Measurements from ENCODE around the gene ZFHX3.

DNA sequence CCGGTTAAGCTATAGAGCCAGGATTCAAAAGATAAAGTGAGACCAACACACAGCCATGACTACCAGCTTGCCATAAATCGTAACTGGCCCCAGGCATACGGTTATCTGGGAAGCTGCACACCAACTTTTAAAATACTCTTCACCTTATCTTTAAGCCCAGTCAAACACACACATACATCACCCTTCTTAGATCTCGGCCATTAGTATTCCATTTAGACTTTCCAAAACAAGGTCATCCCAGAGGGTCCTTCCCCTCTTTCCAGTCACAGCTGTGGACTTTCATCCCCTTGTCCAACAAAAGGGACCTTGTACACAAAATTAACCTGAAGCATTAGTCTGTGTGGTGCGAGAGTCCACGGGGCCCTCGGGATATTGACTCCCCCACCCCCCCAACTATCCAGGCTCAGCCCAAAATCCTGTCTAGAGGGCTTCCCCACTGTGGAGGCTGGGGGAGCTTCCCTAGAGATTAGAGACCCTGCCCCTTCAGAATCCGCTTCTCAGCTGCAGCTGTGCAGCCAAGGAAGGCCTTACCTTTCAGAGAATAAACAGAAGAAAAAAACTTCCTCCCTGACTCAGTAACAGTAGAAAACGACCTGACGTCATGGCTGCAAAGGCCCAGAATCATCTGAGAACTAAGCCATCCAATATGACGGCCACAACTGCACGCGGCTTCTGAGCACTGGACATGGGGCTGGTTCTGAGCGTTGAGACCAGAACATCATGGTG is 9.9 kb downstream of the ZFHX3 start:
- no peak for TF ChIP-seq RUNX3 (IDR thresholded peaks at IDR 0.05; ENCODE audit: low read length)
- TF ChIP-seq MYC (IDR thresholded peaks at IDR 0.05; ENCODE audit: insufficient read depth, insufficient read length, insufficient replicate concordance, low read length, severe bottlenecking): no peak
- TF ChIP-seq, protein P1, sequence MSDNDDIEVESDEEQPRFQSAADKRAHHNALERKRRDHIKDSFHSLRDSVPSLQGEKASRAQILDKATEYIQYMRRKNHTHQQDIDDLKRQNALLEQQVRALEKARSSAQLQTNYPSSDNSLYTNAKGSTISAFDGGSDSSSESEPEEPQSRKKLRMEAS (IDR thresholded peaks at IDR 0.05; ENCODE audit: low read depth, low read length): no peak
- TF ChIP-seq BRCA1 (IDR thresholded peaks at IDR 0.05; ENCODE audit: low read depth, low read length): no peak
- no peak for TF ChIP-seq TAF1 (IDR thresholded peaks at IDR 0.05; ENCODE audit: borderline replicate concordance, low read depth, low read length)
- no peak for TF ChIP-seq TCF12 (IDR thresholded peaks at IDR 0.05; ENCODE audit: low read depth, low read length)
- TF ChIP-seq CEBPB (IDR thresholded peaks at IDR 0.05; ENCODE audit: borderline replicate concordance in 1 of 2, low read depth in 2 of 2, low read length in 2 of 2): no peak
- TF ChIP-seq, protein P2, sequence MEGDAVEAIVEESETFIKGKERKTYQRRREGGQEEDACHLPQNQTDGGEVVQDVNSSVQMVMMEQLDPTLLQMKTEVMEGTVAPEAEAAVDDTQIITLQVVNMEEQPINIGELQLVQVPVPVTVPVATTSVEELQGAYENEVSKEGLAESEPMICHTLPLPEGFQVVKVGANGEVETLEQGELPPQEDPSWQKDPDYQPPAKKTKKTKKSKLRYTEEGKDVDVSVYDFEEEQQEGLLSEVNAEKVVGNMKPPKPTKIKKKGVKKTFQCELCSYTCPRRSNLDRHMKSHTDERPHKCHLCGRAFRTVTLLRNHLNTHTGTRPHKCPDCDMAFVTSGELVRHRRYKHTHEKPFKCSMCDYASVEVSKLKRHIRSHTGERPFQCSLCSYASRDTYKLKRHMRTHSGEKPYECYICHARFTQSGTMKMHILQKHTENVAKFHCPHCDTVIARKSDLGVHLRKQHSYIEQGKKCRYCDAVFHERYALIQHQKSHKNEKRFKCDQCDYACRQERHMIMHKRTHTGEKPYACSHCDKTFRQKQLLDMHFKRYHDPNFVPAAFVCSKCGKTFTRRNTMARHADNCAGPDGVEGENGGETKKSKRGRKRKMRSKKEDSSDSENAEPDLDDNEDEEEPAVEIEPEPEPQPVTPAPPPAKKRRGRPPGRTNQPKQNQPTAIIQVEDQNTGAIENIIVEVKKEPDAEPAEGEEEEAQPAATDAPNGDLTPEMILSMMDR (IDR thresholded peaks at IDR 0.05 in 2 of 3, conservative IDR thresholded peaks at IDR 0.05 in 1 of 3; ENCODE audit: control insufficient read depth in 2 of 3, extremely low read depth in 1 of 3, insufficient read depth in 1 of 3, low read depth in 3 of 3, low read length in 3 of 3): no peak
